ENCODE measurements around the gene FBXW11. TPM values are rescaled to one million over a fixed set of nuclear protein-coding genes. Genes with fewer than 3 reads are reported as not detected.
A peak's percentile ranks its signal among the peaks of the same experiment; 100 is the strongest.

The FBXW11 gene
- total RNA-seq, 1 experiment from 2014 or later = 52.2 TPM

GRCh38 chr5:172010278-172010677, 3.8 kb upstream of the FBXW11 start (continued):
- TF ChIP-seq ATF3 (CRISPR knock-in tag; conservative IDR thresholded peaks at IDR 0.05) (no peak), ZNF671 (CRISPR knock-in tag; IDR thresholded peaks at IDR 0.05) (no peak), E2F5 (CRISPR knock-in tag; IDR thresholded peaks at IDR 0.05) (no peak), MXD4 (CRISPR knock-in tag; IDR thresholded peaks at IDR 0.05; ENCODE audit: borderline replicate concordance) (no peak), ZNF317 (CRISPR knock-in tag; IDR thresholded peaks at IDR 0.05; ENCODE audit: borderline replicate concordance, low read depth) (no peak)
- TF ChIP-seq, protein P1, sequence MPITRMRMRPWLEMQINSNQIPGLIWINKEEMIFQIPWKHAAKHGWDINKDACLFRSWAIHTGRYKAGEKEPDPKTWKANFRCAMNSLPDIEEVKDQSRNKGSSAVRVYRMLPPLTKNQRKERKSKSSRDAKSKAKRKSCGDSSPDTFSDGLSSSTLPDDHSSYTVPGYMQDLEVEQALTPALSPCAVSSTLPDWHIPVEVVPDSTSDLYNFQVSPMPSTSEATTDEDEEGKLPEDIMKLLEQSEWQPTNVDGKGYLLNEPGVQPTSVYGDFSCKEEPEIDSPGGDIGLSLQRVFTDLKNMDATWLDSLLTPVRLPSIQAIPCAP (CRISPR knock-in tag; IDR thresholded peaks at IDR 0.05) = no peak

DNA sequence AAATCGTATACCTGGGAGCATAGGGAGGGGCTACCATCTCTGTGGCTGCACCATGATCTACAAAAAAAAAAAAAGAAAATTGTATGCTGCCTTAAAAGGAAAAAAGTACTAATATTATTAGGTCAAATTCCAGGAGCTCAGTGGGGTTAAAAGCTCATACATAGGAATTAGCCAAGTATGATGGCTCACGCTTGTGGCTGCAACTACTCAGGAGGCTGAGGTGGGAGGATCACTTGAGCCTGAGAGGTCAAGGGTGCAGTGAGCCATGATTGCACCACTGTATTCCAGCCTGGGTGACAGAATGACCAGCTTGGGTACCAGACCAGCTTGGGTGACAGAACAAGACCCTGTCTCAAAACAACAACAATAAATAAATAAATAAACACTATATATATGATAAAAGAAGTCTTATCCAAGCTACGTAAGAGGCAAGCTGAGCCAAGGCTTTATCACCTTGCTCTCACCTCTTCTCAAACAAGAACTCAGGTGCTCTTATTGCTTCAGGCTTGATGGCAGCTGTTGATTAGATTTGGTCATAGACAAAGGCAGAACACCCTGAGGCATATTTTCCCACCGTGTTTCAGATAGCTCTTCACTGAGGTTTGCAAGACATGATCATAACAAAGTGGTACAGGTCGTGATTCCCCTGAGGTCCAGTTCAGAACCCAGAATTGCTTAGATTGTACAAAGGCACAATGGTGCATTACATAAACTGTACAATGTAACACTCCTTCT, 3.3 kb upstream of the FBXW11 start:
- Mint-ChIP-seq H3K27ac (peak overlapping the region; percentile 95), H3K27me3 (ENCODE audit: low read depth) (peaks cover 33% of the 10 kb centered on the region), H3K36me3 (no peaks in the 10 kb centered on the region), H3K4me3 (0 out of 2 replicates have a peak overlapping the region, but pooled peaks have one; percentile 93), H3K4me1 (peaks cover 43% of the 10 kb centered on the region), H3K9me3 (no peaks in the 10 kb centered on the region)
- TF ChIP-seq ESRRA (CRISPR knock-in tag; IDR thresholded peaks at IDR 0.05; ENCODE audit: borderline replicate concordance) = no peak
- TF ChIP-seq CDX4 (CRISPR knock-in tag; IDR thresholded peaks at IDR 0.05; ENCODE audit: borderline replicate concordance) = no peak
- TF ChIP-seq SMAD4 (CRISPR knock-in tag; IDR thresholded peaks at IDR 0.05) = no peak
- TF ChIP-seq RELA (CRISPR knock-in tag; IDR thresholded peaks at IDR 0.05; ENCODE audit: borderline replicate concordance) = no peak
- no peak for TF ChIP-seq HMGA2 (CRISPR knock-in tag; IDR thresholded peaks at IDR 0.05)
- TF ChIP-seq NFE2L1 (CRISPR knock-in tag; IDR thresholded peaks at IDR 0.05) = no peak
- TF ChIP-seq, protein P2, sequence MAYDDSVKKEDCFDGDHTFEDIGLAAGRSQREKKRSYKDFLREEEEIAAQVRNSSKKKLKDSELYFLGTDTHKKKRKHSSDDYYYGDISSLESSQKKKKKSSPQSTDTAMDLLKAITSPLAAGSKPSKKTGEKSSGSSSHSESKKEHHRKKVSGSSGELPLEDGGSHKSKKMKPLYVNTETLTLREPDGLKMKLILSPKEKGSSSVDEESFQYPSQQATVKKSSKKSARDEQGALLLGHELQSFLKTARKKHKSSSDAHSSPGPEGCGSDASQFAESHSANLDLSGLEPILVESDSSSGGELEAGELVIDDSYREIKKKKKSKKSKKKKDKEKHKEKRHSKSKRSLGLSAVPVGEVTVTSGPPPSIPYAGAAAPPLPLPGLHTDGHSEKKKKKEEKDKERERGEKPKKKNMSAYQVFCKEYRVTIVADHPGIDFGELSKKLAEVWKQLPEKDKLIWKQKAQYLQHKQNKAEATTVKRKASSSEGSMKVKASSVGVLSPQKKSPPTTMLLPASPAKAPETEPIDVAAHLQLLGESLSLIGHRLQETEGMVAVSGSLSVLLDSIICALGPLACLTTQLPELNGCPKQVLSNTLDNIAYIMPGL (CRISPR knock-in tag; IDR thresholded peaks at IDR 0.05) = no peak
- TF ChIP-seq ZNF396 (CRISPR knock-in tag; IDR thresholded peaks at IDR 0.05; ENCODE audit: borderline replicate concordance) = no peak
- TF ChIP-seq ZNF671 (CRISPR knock-in tag; IDR thresholded peaks at IDR 0.05) = no peak
- no peak for TF ChIP-seq MXD4 (CRISPR knock-in tag; IDR thresholded peaks at IDR 0.05; ENCODE audit: borderline replicate concordance)
- no peak for TF ChIP-seq ZNF138 (CRISPR knock-in tag; conservative IDR thresholded peaks at IDR 0.05)
- TF ChIP-seq KAT7 (CRISPR knock-in tag; IDR thresholded peaks at IDR 0.05; ENCODE audit: borderline replicate concordance) = no peak
- no peak for TF ChIP-seq STAT6 (CRISPR knock-in tag; conservative IDR thresholded peaks at IDR 0.05; ENCODE audit: low read depth)
- ChIA-PET CTCF (interaction anchor here (0.7 to 5.9 kb wide), 7 partner anchors 31 to 442 kb away, joined by 3 to 65 read pairs (median 4); no protein-coding TSS in a partner anchor), POLR2A (interaction anchor here (1.1 kb wide), 1 partner anchor 35 kb away, joined by 3 read pairs; no protein-coding TSS in a partner anchor)
- no peak for DNase-seq (ENCODE audit: low spot score)
- no peak for ATAC-seq
